SK-N-SH (cell line): ENCODE data around the gene LOX. TPM values are rescaled to one million over a fixed set of nuclear protein-coding genes. Genes with fewer than 3 reads are reported as not detected.

Experiments
- CTCF ChIA-PET: fragments of 300-600, 350-600 bp; formaldehyde crosslinking; extraction: SDS; loops from one replicate; lab custom pipeline; 2021; lab: Yijun Ruan, JAX
- POLR2A ChIA-PET: fragments of 350-600 bp; sonication (Branson Sonifier 250); formaldehyde crosslinking; extraction: SDS; loops from one replicate; lab custom pipeline; 2020; ENCODE audit warnings: antibody characterized with exemption, inconsistent platforms; lab: Yijun Ruan, JAX
- DNase-seq: peaks from one replicate; pipeline ENCODE4 v3.0.0; 2012
- H2AFZ ChIP-seq: fragments of 200-600 bp; sonication (generic); 2 replicates; pipeline ENCODE4 v1.8.1; 2016; ENCODE audit warnings: antibody characterized with exemption, mild to moderate bottlenecking, low read depth
- H3F3A ChIP-seq: fragments of 200-600 bp; sonication (generic); replicated peaks from 2 replicates; pipeline ENCODE3; 2016; ENCODE audit warnings: antibody characterized with exemption, mild to moderate bottlenecking; ENCODE audit not compliant: insufficient read depth
- H3K27ac ChIP-seq, 2 experiments: fragments of 200-500 bp in 1 of 2; fragments of 200-600 bp in 1 of 2; sonication (Bioruptor generic) in 1 of 2; sonication (generic), shearing (Covaris generic) in 1 of 2; 2 replicates each; pipeline versions ENCODE4 v1.5.1 to v1.6.1; 2014 to 2016; ENCODE audit warnings: low read depth in 2 of 2, inconsistent platforms in 1 of 2, low read length in 1 of 2, mild to moderate bottlenecking in 1 of 2, mixed read lengths in 1 of 2
- H3K27me3 ChIP-seq: fragments of 200-600 bp; sonication (generic), shearing (Covaris generic); 2 replicates; pipeline ENCODE4 v1.6.1; 2016; ENCODE audit warnings: mixed run types; ENCODE audit not compliant: insufficient read depth
- H3K36me3 ChIP-seq, 2 experiments: fragments of 200-500 bp in 1 of 2; fragments of 200-600 bp in 1 of 2; sonication (Bioruptor generic) in 1 of 2; sonication (generic) in 1 of 2; replicated peaks in 1 of 2; 2 replicates each; pipeline versions ENCODE3 to v1.5.1; 2014 to 2016; ENCODE audit warnings: low read length in 1 of 2, mild to moderate bottlenecking in 1 of 2; ENCODE audit not compliant: insufficient read depth in 2 of 2, control insufficient read depth in 1 of 2
- H3K4me1 ChIP-seq, 2 experiments: fragments of 200-500 bp in 1 of 2; fragments of 200-600 bp in 1 of 2; sonication (Bioruptor generic) in 1 of 2; sonication (generic), shearing (Covaris generic) in 1 of 2; 2 replicates each; pipeline versions ENCODE4 v1.5.1 to v1.6.1; 2014 to 2016; ENCODE audit warnings: low read depth in 1 of 2, low read length in 1 of 2, mixed run types in 1 of 2; ENCODE audit not compliant: insufficient read depth in 2 of 2, control insufficient read depth in 1 of 2
- H3K4me2 ChIP-seq: fragments of 200-600 bp; sonication (generic), shearing (Covaris generic); 2 replicates; pipeline ENCODE4 v1.6.1; 2017; ENCODE audit warnings: mixed run types
- H3K4me3 ChIP-seq, 2 experiments: fragments of 200-500 bp in 1 of 2; fragments of 200-600 bp in 1 of 2; sonication (Bioruptor generic) in 1 of 2; sonication (generic), shearing (Covaris generic) in 1 of 2; 2 replicates each; pipeline versions ENCODE4 v1.5.1 to v1.8.1; 2014 to 2016; ENCODE audit warnings: low read depth in 2 of 2, inconsistent platforms in 1 of 2, low read length in 1 of 2, mild to moderate bottlenecking in 1 of 2, mixed read lengths in 1 of 2, moderate library complexity in 1 of 2
- H3K79me2 ChIP-seq: fragments of 200-600 bp; sonication (generic); 2 replicates; pipeline ENCODE4 v1.8.1; 2017; ENCODE audit warnings: mild to moderate bottlenecking; ENCODE audit not compliant: insufficient read depth
- H3K9ac ChIP-seq: fragments of 200-600 bp; sonication (generic); 2 replicates; pipeline ENCODE4 v1.6.1; 2017; ENCODE audit warnings: mixed run types
- H3K9me2 ChIP-seq: fragments of 200-600 bp; sonication (generic); 2 replicates; pipeline ENCODE4 v1.6.1; 2017; ENCODE audit warnings: mixed run types
- H3K9me3 ChIP-seq: fragments of 200-600 bp; sonication (generic); 2 replicates; pipeline ENCODE4 v1.6.1; 2017; ENCODE audit warnings: mixed run types, mild to moderate bottlenecking, moderate library complexity
- H4K20me1 ChIP-seq: fragments of 200-600 bp; sonication (generic); 2 replicates; pipeline ENCODE4 v1.6.1; 2017; ENCODE audit warnings: mild to moderate bottlenecking, mixed run types; ENCODE audit not compliant: insufficient read depth
- CHD2 ChIP-seq: fragments of 150-350 bp; IDR thresholded peaks from 2 replicates; pipeline ENCODE4 v1.6.1; 2018; ENCODE audit warnings: low read length; ENCODE audit not compliant: partially characterized antibody
- EP300 ChIP-seq, 2 experiments: IDR thresholded peaks; 2 replicates each; pipeline versions ENCODE4 v1.4.0 to v1.6.1; 2012; ENCODE audit warnings: borderline replicate concordance in 1 of 2, low read depth in 1 of 2, low read length in 1 of 2
- FOXJ3 ChIP-seq: sonication (generic); formaldehyde crosslinking; IDR thresholded peaks from 2 replicates; pipeline ENCODE4 v1.5.1; 2020; ENCODE audit warnings: mild to moderate bottlenecking, missing genetic modification reagents
- MXI1 ChIP-seq: IDR thresholded peaks from 2 replicates; pipeline ENCODE4 v1.6.1; 2012; ENCODE audit warnings: mild to moderate bottlenecking, low read depth, low read length, improper control_type of control experiment
- NRF1 ChIP-seq: IDR thresholded peaks from 2 replicates; pipeline ENCODE4 v1.6.1; 2012; ENCODE audit warnings: low read depth, mild to moderate bottlenecking, low read length
- POLR2AphosphoS5 ChIP-seq: IDR thresholded peaks from 2 replicates; pipeline ENCODE4 v1.6.1; 2012; ENCODE audit warnings: low read depth, low read length
- RCOR1 ChIP-seq: fragments of 150-350 bp; IDR thresholded peaks from 2 replicates; pipeline ENCODE4 v1.6.1; 2017; ENCODE audit warnings: antibody characterized with exemption, low read length
- RFX5 ChIP-seq: IDR thresholded peaks from 2 replicates; pipeline ENCODE4 v1.6.1; 2012; ENCODE audit warnings: mild to moderate bottlenecking, improper control_type of control experiment, low read length
- RXRA ChIP-seq: IDR thresholded peaks from 2 replicates; pipeline ENCODE4 v1.4.0; 2012; ENCODE audit warnings: low read depth, mild to moderate bottlenecking, borderline replicate concordance
- SMC3 ChIP-seq: IDR thresholded peaks from 2 replicates; pipeline ENCODE4 v1.6.1; 2012; ENCODE audit warnings: low read depth, low read length, improper control_type of control experiment
- TAF1 ChIP-seq: IDR thresholded peaks from 2 replicates; pipeline ENCODE4 v1.6.1; 2012; ENCODE audit warnings: low read depth, mild to moderate bottlenecking, low read length, moderate library complexity, borderline replicate concordance
- YY1 ChIP-seq: IDR thresholded peaks from 2 replicates; pipeline ENCODE4 v1.4.0; 2012; ENCODE audit warnings: low read depth, mild to moderate bottlenecking
- WGBS: methylation state at CpG from one replicate; pipeline ENCODE4 v1.1.6; 2017; ENCODE audit warnings: low lambda C conversion rate; 5-methylcytosine and 5-hydroxymethylcytosine counted together
- polyA plus RNA-seq, 3 experiments: library from polyadenylated mRNA; depleted of rRNA; stranded (reverse); fragments of >200 nt; gene quantifications; 2 replicates each; pipeline ENCODE4 v1.2.3, GENCODE V29; 2012
- TF ChIP-seq, protein P1 (sequence below): fragments of 150-350 bp; IDR thresholded peaks from 2 replicates; pipeline ENCODE4 v1.6.1; 2016; ENCODE audit warnings: mild to moderate bottlenecking, low read depth, low read length
- TF ChIP-seq, protein P2 (sequence below): fragments of 200-600 bp; sonication (generic); IDR thresholded peaks from 2 replicates; pipeline ENCODE4 v1.6.1; 2017; ENCODE audit warnings: antibody characterized with exemption, mild to moderate bottlenecking, moderate library complexity
- TF ChIP-seq, protein P3 (sequence below): IDR thresholded peaks from 2 replicates; pipeline ENCODE4 v1.4.0; 2012; ENCODE audit warnings: low read depth
- TF ChIP-seq, protein P4 (sequence below): IDR thresholded peaks from 2 replicates; pipeline ENCODE4 v1.6.1; 2012; ENCODE audit warnings: mild to moderate bottlenecking, low read depth, low read length, moderate library complexity
- TF ChIP-seq, protein P5 (sequence below): IDR thresholded peaks from 2 replicates; pipeline ENCODE4; 2012
- TF ChIP-seq, protein P6 (sequence below): IDR thresholded peaks from 2 replicates; pipeline ENCODE4 v1.4.0; 2012; ENCODE audit warnings: low read depth, borderline replicate concordance

Gene LOX
- polyA plus RNA-seq, 1 of the 3 experiments (the other 2 are of a cell fraction) = 36.3 TPM

DNA sequence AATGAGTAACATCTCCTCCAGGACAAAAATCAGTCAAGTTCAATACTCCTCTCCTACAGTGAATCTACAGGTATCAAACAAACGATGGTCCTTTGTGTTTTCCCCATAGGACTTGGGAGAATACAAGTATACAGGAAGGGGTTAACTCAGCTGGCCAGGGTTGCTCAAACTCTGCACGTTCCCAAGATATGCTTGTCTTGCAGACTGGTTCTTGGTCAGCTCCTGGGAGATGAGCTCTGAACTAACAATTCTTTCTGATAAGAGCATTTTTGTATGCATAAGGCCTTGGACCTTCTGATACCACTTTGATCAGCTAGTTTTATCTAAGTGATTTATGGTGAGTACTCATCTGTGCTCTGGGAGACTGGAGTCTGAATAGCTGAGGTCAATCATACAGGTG is 42.1 kb downstream of the LOX start:
- CTCF ChIA-PET = no interaction called here
- Histone ChIP-seq H3K4me1 (no peaks in the 10 kb centered on the region), H3K27ac (no peak overlapping the region), H3F3A (peaks cover 6% of the 10 kb centered on the region), H3K4me2 (no peak overlapping the region), H2AFZ (no peak overlapping the region), H3K9me3 (no peaks in the 10 kb centered on the region), H4K20me1 (no peaks in the 10 kb centered on the region), H3K9me2 (no peaks in the 10 kb centered on the region), H3K36me3 (peaks cover 3 to 21% of the 10 kb centered on the region in 2 experiments), H3K79me2 (no peaks in the 10 kb centered on the region), H3K9ac (no peak overlapping the region), H3K27me3 (no peaks in the 10 kb centered on the region), H3K4me3 (no peak overlapping the region)
- POLR2A ChIA-PET = no interaction called here
- DNase-seq = no peak
- WGBS = 87% methylated on average over 2 of the region's 2 CpGs
- TF ChIP-seq POLR2AphosphoS5 (no peak), RCOR1 (no peak), FOXJ3 (CRISPR knock-in tag) (no peak), RFX5 (no peak), NRF1 (no peak), EP300 (IDR thresholded peaks at IDR 0.05; ENCODE audit: borderline replicate concordance in 1 of 2, low read depth in 1 of 2, low read length in 1 of 2) (no peak), TAF1 (no peak), YY1 (no peak), SMC3 (no peak)
- TF ChIP-seq, protein P1, sequence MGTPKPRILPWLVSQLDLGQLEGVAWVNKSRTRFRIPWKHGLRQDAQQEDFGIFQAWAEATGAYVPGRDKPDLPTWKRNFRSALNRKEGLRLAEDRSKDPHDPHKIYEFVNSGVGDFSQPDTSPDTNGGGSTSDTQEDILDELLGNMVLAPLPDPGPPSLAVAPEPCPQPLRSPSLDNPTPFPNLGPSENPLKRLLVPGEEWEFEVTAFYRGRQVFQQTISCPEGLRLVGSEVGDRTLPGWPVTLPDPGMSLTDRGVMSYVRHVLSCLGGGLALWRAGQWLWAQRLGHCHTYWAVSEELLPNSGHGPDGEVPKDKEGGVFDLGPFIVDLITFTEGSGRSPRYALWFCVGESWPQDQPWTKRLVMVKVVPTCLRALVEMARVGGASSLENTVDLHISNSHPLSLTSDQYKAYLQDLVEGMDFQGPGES = no peak
- TF ChIP-seq, protein P2, sequence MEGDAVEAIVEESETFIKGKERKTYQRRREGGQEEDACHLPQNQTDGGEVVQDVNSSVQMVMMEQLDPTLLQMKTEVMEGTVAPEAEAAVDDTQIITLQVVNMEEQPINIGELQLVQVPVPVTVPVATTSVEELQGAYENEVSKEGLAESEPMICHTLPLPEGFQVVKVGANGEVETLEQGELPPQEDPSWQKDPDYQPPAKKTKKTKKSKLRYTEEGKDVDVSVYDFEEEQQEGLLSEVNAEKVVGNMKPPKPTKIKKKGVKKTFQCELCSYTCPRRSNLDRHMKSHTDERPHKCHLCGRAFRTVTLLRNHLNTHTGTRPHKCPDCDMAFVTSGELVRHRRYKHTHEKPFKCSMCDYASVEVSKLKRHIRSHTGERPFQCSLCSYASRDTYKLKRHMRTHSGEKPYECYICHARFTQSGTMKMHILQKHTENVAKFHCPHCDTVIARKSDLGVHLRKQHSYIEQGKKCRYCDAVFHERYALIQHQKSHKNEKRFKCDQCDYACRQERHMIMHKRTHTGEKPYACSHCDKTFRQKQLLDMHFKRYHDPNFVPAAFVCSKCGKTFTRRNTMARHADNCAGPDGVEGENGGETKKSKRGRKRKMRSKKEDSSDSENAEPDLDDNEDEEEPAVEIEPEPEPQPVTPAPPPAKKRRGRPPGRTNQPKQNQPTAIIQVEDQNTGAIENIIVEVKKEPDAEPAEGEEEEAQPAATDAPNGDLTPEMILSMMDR = no peak
- TF ChIP-seq, protein P3, sequence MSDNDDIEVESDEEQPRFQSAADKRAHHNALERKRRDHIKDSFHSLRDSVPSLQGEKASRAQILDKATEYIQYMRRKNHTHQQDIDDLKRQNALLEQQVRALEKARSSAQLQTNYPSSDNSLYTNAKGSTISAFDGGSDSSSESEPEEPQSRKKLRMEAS = no peak

DNA sequence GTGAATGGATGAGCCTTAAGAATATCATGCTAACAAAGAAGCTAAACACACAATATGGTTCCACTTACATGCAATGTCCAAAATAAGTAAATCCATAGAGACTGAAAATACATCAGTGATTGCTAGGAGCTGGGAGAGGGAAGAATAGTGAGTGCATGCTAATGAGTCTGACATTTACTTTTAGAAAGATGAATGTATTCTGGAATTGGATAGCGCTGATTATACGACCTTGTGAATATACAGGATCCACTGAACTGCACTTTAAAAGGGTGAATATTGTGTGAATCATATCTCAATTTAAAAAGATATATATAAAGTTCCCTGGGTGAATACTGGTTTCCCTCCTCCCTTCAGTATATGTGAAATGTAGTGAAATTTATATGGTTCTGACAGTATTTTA is 46.2 kb downstream of the LOX start:
- H3K27ac ChIP-seq = no peak overlapping the region
- H3K4me2 ChIP-seq = no peak overlapping the region
- H3K4me3 ChIP-seq = no peak overlapping the region
- DNase-seq = no peak
- H3K9ac ChIP-seq = no peak overlapping the region
- no peaks in the 10 kb centered on the region; a peak in 1 of 4 replicates for H3K4me1 ChIP-seq
- 88% methylated on average over 2 of the region's 2 CpGs for WGBS
- no peaks in the 10 kb centered on the region for H3K9me2 ChIP-seq
- H3K79me2 ChIP-seq = no peaks in the 10 kb centered on the region
- no peak overlapping the region for H2AFZ ChIP-seq
- ChIA-PET CTCF (interaction anchor here (0.6 kb wide), 1 partner anchor 28 kb away, joined by 3 read pairs; no protein-coding TSS in a partner anchor), POLR2A (no interaction called here)
- H4K20me1 ChIP-seq = no peaks in the 10 kb centered on the region
- peaks cover 24 to 26% of the 10 kb centered on the region in 2 experiments for H3K36me3 ChIP-seq
- H3K27me3 ChIP-seq = no peaks in the 10 kb centered on the region
- no peaks in the 10 kb centered on the region for H3K9me3 ChIP-seq
- H3F3A ChIP-seq = peaks cover 12% of the 10 kb centered on the region
- TF ChIP-seq, protein P4, sequence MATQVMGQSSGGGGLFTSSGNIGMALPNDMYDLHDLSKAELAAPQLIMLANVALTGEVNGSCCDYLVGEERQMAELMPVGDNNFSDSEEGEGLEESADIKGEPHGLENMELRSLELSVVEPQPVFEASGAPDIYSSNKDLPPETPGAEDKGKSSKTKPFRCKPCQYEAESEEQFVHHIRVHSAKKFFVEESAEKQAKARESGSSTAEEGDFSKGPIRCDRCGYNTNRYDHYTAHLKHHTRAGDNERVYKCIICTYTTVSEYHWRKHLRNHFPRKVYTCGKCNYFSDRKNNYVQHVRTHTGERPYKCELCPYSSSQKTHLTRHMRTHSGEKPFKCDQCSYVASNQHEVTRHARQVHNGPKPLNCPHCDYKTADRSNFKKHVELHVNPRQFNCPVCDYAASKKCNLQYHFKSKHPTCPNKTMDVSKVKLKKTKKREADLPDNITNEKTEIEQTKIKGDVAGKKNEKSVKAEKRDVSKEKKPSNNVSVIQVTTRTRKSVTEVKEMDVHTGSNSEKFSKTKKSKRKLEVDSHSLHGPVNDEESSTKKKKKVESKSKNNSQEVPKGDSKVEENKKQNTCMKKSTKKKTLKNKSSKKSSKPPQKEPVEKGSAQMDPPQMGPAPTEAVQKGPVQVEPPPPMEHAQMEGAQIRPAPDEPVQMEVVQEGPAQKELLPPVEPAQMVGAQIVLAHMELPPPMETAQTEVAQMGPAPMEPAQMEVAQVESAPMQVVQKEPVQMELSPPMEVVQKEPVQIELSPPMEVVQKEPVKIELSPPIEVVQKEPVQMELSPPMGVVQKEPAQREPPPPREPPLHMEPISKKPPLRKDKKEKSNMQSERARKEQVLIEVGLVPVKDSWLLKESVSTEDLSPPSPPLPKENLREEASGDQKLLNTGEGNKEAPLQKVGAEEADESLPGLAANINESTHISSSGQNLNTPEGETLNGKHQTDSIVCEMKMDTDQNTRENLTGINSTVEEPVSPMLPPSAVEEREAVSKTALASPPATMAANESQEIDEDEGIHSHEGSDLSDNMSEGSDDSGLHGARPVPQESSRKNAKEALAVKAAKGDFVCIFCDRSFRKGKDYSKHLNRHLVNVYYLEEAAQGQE = no peak
- TF ChIP-seq CHD2 (no peak), POLR2AphosphoS5 (no peak), RXRA (no peak), FOXJ3 (CRISPR knock-in tag) (no peak), MXI1 (no peak), YY1 (no peak), SMC3 (no peak)
- TF ChIP-seq, protein P5, sequence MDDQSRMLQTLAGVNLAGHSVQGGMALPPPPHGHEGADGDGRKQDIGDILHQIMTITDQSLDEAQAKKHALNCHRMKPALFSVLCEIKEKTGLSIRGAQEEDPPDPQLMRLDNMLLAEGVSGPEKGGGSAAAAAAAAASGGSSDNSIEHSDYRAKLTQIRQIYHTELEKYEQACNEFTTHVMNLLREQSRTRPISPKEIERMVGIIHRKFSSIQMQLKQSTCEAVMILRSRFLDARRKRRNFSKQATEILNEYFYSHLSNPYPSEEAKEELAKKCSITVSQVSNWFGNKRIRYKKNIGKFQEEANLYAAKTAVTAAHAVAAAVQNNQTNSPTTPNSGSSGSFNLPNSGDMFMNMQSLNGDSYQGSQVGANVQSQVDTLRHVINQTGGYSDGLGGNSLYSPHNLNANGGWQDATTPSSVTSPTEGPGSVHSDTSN = no peak
- TF ChIP-seq, protein P6, sequence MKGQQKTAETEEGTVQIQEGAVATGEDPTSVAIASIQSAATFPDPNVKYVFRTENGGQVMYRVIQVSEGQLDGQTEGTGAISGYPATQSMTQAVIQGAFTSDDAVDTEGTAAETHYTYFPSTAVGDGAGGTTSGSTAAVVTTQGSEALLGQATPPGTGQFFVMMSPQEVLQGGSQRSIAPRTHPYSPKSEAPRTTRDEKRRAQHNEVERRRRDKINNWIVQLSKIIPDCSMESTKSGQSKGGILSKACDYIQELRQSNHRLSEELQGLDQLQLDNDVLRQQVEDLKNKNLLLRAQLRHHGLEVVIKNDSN = no peak
